H1 (cell line): Measurements from ENCODE around the gene SHPK. TPM values are rescaled to one million over a fixed set of nuclear protein-coding genes. Genes with fewer than 3 reads are reported as not detected.

Experiments used
- JUND ChIP-seq: IDR thresholded peaks from 2 replicates; pipeline ENCODE4 v1.6.1; 2011; ENCODE audit warnings: mild to moderate bottlenecking, improper control_type of control experiment, low read length
- RFX5 ChIP-seq: IDR thresholded peaks from 2 replicates; pipeline ENCODE4 v1.6.1; 2011; ENCODE audit warnings: low read depth, low read length, improper control_type of control experiment, borderline replicate concordance
- polyA plus RNA-seq, 7 experiments: library from polyadenylated mRNA; depleted of rRNA in 3 of 7; stranded (reverse) in 5 of 7; unstranded in 2 of 7; fragments of >200 nt in 5 of 7; fragments of 200-250 nt in 2 of 7; gene quantifications; 1 replicate in 5 of 7; 2 replicates in 1 of 7; 4 replicates in 1 of 7; pipeline versions ENCODE4 v1.2.1 to v1.2.3, GENCODE V29; 2011 to 2013; ENCODE audit warnings: missing spikeins in 2 of 7, mixed read lengths in 2 of 7
- total RNA-seq: library from RNA; stranded (reverse); fragmentation: NEBNext Ultra II Directional; extraction: Animal tissue kit (Norgen Biotek cat#: 25700); gene quantifications from 2 replicates; pipeline ENCODE4 v1.2.1, GENCODE V29; 2021
- TF ChIP-seq, protein P1 (sequence below): fragments of 300-600 bp; sonication (generic); IDR thresholded peaks from 2 replicates; pipeline ENCODE4 v1.7.1; 2012; ENCODE audit warnings: low read length, moderate library complexity, mild to moderate bottlenecking, inconsistent platforms; ENCODE audit not compliant: insufficient replicate concordance

The SHPK gene
- total and polyA plus RNA-seq, 2 of the 8 experiments (the other 6 are each of a cell fraction or from before 2014, with no cell fraction given) = 28.6 to 36.7 TPM

DNA sequence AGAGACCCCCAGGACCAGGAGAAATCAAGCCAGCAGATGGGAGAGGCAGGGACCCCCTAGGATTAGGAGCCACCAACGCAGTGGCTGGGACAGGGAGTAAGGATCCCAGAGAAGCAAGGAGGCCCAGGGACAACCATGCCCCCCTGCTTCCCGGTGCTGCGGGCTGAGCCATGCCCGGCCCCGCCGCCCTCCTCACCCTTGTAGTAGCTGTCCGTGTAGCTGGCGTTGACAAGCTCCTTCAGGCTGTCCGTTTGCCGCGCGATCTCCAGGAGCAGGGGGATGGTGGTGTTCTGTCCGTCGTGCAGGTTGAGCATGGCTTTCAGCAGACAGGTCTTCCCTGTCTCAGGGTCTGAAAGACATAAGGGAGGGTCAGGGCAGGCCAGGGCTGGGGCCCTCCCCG, 45.3 kb downstream of the SHPK start (continued):
- TF ChIP-seq, protein P1, sequence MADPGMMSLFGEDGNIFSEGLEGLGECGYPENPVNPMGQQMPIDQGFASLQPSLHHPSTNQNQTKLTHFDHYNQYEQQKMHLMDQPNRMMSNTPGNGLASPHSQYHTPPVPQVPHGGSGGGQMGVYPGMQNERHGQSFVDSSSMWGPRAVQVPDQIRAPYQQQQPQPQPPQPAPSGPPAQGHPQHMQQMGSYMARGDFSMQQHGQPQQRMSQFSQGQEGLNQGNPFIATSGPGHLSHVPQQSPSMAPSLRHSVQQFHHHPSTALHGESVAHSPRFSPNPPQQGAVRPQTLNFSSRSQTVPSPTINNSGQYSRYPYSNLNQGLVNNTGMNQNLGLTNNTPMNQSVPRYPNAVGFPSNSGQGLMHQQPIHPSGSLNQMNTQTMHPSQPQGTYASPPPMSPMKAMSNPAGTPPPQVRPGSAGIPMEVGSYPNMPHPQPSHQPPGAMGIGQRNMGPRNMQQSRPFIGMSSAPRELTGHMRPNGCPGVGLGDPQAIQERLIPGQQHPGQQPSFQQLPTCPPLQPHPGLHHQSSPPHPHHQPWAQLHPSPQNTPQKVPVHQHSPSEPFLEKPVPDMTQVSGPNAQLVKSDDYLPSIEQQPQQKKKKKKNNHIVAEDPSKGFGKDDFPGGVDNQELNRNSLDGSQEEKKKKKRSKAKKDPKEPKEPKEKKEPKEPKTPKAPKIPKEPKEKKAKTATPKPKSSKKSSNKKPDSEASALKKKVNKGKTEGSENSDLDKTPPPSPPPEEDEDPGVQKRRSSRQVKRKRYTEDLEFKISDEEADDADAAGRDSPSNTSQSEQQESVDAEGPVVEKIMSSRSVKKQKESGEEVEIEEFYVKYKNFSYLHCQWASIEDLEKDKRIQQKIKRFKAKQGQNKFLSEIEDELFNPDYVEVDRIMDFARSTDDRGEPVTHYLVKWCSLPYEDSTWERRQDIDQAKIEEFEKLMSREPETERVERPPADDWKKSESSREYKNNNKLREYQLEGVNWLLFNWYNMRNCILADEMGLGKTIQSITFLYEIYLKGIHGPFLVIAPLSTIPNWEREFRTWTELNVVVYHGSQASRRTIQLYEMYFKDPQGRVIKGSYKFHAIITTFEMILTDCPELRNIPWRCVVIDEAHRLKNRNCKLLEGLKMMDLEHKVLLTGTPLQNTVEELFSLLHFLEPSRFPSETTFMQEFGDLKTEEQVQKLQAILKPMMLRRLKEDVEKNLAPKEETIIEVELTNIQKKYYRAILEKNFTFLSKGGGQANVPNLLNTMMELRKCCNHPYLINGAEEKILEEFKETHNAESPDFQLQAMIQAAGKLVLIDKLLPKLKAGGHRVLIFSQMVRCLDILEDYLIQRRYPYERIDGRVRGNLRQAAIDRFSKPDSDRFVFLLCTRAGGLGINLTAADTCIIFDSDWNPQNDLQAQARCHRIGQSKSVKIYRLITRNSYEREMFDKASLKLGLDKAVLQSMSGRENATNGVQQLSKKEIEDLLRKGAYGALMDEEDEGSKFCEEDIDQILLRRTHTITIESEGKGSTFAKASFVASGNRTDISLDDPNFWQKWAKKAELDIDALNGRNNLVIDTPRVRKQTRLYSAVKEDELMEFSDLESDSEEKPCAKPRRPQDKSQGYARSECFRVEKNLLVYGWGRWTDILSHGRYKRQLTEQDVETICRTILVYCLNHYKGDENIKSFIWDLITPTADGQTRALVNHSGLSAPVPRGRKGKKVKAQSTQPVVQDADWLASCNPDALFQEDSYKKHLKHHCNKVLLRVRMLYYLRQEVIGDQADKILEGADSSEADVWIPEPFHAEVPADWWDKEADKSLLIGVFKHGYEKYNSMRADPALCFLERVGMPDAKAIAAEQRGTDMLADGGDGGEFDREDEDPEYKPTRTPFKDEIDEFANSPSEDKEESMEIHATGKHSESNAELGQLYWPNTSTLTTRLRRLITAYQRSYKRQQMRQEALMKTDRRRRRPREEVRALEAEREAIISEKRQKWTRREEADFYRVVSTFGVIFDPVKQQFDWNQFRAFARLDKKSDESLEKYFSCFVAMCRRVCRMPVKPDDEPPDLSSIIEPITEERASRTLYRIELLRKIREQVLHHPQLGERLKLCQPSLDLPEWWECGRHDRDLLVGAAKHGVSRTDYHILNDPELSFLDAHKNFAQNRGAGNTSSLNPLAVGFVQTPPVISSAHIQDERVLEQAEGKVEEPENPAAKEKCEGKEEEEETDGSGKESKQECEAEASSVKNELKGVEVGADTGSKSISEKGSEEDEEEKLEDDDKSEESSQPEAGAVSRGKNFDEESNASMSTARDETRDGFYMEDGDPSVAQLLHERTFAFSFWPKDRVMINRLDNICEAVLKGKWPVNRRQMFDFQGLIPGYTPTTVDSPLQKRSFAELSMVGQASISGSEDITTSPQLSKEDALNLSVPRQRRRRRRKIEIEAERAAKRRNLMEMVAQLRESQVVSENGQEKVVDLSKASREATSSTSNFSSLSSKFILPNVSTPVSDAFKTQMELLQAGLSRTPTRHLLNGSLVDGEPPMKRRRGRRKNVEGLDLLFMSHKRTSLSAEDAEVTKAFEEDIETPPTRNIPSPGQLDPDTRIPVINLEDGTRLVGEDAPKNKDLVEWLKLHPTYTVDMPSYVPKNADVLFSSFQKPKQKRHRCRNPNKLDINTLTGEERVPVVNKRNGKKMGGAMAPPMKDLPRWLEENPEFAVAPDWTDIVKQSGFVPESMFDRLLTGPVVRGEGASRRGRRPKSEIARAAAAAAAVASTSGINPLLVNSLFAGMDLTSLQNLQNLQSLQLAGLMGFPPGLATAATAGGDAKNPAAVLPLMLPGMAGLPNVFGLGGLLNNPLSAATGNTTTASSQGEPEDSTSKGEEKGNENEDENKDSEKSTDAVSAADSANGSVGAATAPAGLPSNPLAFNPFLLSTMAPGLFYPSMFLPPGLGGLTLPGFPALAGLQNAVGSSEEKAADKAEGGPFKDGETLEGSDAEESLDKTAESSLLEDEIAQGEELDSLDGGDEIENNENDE = no peak
- TF ChIP-seq RFX5 (no peak), JUND (no peak)
